Sigmoid colon (tissue), 4 donors: ENCODE measurements around the gene UBE3C.

ENCODE experiments used
- POLR2A ChIP-seq, 2 donors: fragments of 450-650 bp; IDR thresholded peaks; one replicate each; pipeline ENCODE4 v1.6.1; 2016; ENCODE audit warnings: antibody characterized with exemption in 2 of 2, mild to moderate bottlenecking in 2 of 2, moderate library complexity in 2 of 2
- POLR2AphosphoS5 ChIP-seq, 4 donors: sonication (generic); formaldehyde crosslinking; IDR thresholded peaks; one replicate each; pipeline ENCODE4 v1.6.1; 2017; ENCODE audit warnings: antibody characterized with exemption in 4 of 4
- TF ChIP-seq, protein P1 (sequence below), 4 experiments: fragments of 450-650 bp in 3 of 4; fragments of 200-600 bp in 1 of 4; IDR thresholded peaks; one replicate each; pipeline ENCODE4 v1.5.1; 2016 to 2019; ENCODE audit warnings: antibody characterized with exemption in 4 of 4, mild to moderate bottlenecking in 3 of 4, moderate library complexity in 2 of 4

DNA sequence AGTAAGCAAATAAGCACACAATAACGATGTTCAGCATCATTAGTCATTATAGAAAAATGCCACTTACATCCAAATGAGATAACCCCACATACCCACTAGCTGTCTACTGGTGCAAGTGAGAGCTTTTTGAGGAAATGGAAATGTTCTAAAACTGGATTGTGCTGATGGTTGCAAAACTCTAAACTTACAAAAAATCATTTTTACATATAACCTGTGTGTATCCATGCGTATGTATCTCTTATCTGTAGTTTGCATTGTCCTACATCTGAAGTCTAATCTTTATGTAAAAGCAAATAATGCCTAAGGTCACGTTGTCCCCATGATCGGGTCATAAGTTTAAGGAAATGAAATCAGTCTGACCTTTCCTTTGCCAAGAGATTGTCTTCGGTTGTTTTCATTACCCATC is 116.5 kb downstream of the UBE3C start:
- TF ChIP-seq, protein P1, sequence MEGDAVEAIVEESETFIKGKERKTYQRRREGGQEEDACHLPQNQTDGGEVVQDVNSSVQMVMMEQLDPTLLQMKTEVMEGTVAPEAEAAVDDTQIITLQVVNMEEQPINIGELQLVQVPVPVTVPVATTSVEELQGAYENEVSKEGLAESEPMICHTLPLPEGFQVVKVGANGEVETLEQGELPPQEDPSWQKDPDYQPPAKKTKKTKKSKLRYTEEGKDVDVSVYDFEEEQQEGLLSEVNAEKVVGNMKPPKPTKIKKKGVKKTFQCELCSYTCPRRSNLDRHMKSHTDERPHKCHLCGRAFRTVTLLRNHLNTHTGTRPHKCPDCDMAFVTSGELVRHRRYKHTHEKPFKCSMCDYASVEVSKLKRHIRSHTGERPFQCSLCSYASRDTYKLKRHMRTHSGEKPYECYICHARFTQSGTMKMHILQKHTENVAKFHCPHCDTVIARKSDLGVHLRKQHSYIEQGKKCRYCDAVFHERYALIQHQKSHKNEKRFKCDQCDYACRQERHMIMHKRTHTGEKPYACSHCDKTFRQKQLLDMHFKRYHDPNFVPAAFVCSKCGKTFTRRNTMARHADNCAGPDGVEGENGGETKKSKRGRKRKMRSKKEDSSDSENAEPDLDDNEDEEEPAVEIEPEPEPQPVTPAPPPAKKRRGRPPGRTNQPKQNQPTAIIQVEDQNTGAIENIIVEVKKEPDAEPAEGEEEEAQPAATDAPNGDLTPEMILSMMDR (IDR thresholded peaks at IDR 0.05) = no peak
- TF ChIP-seq POLR2A (IDR thresholded peaks at IDR 0.05) (no peak), POLR2AphosphoS5 (IDR thresholded peaks at IDR 0.05) (no peak)
